Activated T-cell treated with anti-CD3 and anti-CD28 coated beads for 1 hour (primary cell): ENCODE data around the gene DENR.
A peak's percentile ranks its signal among the peaks of the same experiment; 100 is the strongest.
"Not testable (repeated sequence)": the region's sequence is repeated elsewhere in the genome, so short reads cannot be mapped to it uniquely, and the experiment has no call there.

ENCODE experiments used
- DNase-seq: peaks from one replicate; pipeline ENCODE4 v3.0.0-alpha.2; 2020; ENCODE audit warnings: low read depth

Gene DENR

GRCh38 chr12:122752464-122753318 is at the start of gene DENR:
TSS of gene DENR (plus strand) at chr12:122752824. CDS start at chr12:122753702, 878 bp downstream.
- peak; percentile 98 for DNase-seq

- DNase-seq, result not testable (repeated sequence)
Observed at GRCh38 chr12:122702890-122703611, 49.6 kb upstream of the DENR start, which contains the start of gene HCAR2. TSS of gene HCAR2 (minus strand) at chr12:122703357. CDS start at chr12:122703283, 74 bp downstream.

GRCh38 chr12:122703841-122704240 is 48.8 kb upstream of the DENR start:
- DNase-seq, result not testable (repeated sequence)

- DNase-seq, result not testable (repeated sequence)
Observed at GRCh38 chr12:122709287-122709686, 43.3 kb upstream of the DENR start.

- not testable (repeated sequence) for DNase-seq
Observed at GRCh38 chr12:122710341-122710740, 42.3 kb upstream of the DENR start.

GRCh38 chr12:122711266-122711665 is 41.4 kb upstream of the DENR start:
- not testable (repeated sequence) for DNase-seq

- DNase-seq, result not testable (repeated sequence)
Observed at GRCh38 chr12:122713491-122714188, 39.0 kb upstream of the DENR start.

GRCh38 chr12:122715211-122715610 is 37.4 kb upstream of the DENR start:
- DNase-seq, result not testable (repeated sequence)

- DNase-seq, result not testable (repeated sequence)
Observed at GRCh38 chr12:122716658-122717057, 36.0 kb upstream of the DENR start, which contains the start of gene HCAR3. TSS of gene HCAR3 (minus strand) at chr12:122716811. CDS start at chr12:122716737, 74 bp downstream.

- no peak for DNase-seq
Observed at GRCh38 chr12:122721057-122721545, 31.5 kb upstream of the DENR start.

- no peak for DNase-seq
Observed at GRCh38 chr12:122722387-122722786, 30.2 kb upstream of the DENR start.

GRCh38 chr12:122724641-122725243 is 27.9 kb upstream of the DENR start:
- DNase-seq, result no peak

GRCh38 chr12:122725452-122726079 is 27.1 kb upstream of the DENR start:
- DNase-seq, result no peak

GRCh38 chr12:122726080-122726558 is 26.5 kb upstream of the DENR start:
- no peak for DNase-seq

- DNase-seq, result no peak
Observed at GRCh38 chr12:122729583-122730214, 22.9 kb upstream of the DENR start.

- no peak for DNase-seq
Observed at GRCh38 chr12:122730215-122731014, 22.2 kb upstream of the DENR start, which contains the start of gene HCAR1. TSS of gene HCAR1 (minus strand) at chr12:122730844. CDS start at chr12:122730339, 505 bp downstream.

GRCh38 chr12:122732170-122732569 is 20.5 kb upstream of the DENR start:
- no peak for DNase-seq

- DNase-seq, result no peak
Observed at GRCh38 chr12:122732611-122733010, 20.0 kb upstream of the DENR start.

- DNase-seq, result no peak
Observed at GRCh38 chr12:122738571-122738970, 14.1 kb upstream of the DENR start.
